Fibroblast of pulmonary artery (primary cell): ENCODE measurements around the gene RNF150.
A peak's percentile ranks its signal among the peaks of the same experiment; 100 is the strongest.

ENCODE experiments used
- DNase-seq: peaks from one replicate; pipeline ENCODE4 v3.0.0-alpha.2; 2010; ENCODE audit warnings: low read depth
- H3K4me3 ChIP-seq: replicated peaks from 2 replicates; pipeline ENCODE4 v1.5.1; 2011; ENCODE audit warnings: low read depth, mild to moderate bottlenecking, control low read depth, low read length, moderate library complexity
- TF ChIP-seq, protein P1 (sequence below): IDR thresholded peaks from 2 replicates; pipeline ENCODE4 v1.5.1; 2011; ENCODE audit warnings: mild to moderate bottlenecking, control low read depth, low read length, inconsistent platforms; ENCODE audit errors: missing control alignments

RNF150 gene

DNA sequence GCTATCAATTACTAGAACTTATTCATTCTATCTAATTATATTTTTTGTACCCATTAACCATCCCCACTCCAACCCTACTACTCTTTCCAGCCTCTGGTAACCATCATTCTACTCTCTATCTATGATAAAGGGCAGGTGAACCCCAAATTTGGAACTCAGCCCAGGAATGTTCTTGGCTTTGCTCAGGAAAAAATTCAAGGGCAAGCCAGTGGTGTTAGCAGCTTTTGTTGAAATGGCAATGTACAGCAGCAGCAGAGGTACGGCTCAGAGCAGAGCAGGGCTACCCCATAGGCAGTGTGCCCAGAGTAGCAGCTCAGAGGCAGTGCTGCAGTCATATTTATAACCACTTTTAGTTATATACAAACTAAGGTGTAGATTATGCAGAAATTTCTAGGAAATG is 138.2 kb downstream of the RNF150 start:
- no peak overlapping the region for H3K4me3 ChIP-seq
- DNase-seq = peak; percentile 4
- TF ChIP-seq, protein P1, sequence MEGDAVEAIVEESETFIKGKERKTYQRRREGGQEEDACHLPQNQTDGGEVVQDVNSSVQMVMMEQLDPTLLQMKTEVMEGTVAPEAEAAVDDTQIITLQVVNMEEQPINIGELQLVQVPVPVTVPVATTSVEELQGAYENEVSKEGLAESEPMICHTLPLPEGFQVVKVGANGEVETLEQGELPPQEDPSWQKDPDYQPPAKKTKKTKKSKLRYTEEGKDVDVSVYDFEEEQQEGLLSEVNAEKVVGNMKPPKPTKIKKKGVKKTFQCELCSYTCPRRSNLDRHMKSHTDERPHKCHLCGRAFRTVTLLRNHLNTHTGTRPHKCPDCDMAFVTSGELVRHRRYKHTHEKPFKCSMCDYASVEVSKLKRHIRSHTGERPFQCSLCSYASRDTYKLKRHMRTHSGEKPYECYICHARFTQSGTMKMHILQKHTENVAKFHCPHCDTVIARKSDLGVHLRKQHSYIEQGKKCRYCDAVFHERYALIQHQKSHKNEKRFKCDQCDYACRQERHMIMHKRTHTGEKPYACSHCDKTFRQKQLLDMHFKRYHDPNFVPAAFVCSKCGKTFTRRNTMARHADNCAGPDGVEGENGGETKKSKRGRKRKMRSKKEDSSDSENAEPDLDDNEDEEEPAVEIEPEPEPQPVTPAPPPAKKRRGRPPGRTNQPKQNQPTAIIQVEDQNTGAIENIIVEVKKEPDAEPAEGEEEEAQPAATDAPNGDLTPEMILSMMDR = no peak

GRCh38 chr4:140994015-140994414 is 139.3 kb downstream of the RNF150 start:
- DNase-seq = no peak
- TF ChIP-seq, protein P1 = no peak
- no peak overlapping the region for H3K4me3 ChIP-seq

GRCh38 chr4:140993370-140993769 is 139.9 kb downstream of the RNF150 start:
- no peak for DNase-seq
- TF ChIP-seq, protein P1 = no peak
- H3K4me3 ChIP-seq = no peak overlapping the region

DNA sequence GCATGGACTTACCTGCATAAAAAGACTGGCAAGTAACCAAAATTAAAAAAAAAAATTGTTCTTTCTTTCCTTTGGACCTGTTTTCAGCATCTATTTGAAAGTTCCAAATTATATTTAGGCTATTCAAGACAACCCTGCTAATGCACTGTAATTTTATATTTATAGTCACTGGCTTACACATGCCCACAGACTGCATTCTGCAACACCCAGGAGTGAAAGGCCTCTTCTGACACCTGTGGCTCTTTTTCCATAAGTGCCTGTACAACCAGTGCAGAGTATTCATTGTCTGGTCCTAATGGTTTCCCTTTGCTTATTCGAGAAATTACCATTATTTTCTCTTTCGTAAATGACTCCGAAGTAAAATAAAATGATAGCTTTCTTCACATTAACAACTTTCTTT is 143.3 kb downstream of the RNF150 start:
- TF ChIP-seq, protein P1 = no peak
- no peak for DNase-seq
- no peak overlapping the region for H3K4me3 ChIP-seq

- TF ChIP-seq, protein P1 = no peak
- H3K4me3 ChIP-seq = no peak overlapping the region
- DNase-seq = no peak
Observed at GRCh38 chr4:140986045-140986444, 147.2 kb downstream of the RNF150 start.

GRCh38 chr4:140982613-140983340 is 150.5 kb downstream of the RNF150 start:
- TF ChIP-seq, protein P1 = no peak
- no peak overlapping the region for H3K4me3 ChIP-seq
- no peak for DNase-seq

- DNase-seq = no peak
- no peak overlapping the region for H3K4me3 ChIP-seq
- TF ChIP-seq, protein P1 = no peak
Observed at GRCh38 chr4:140980426-140981200, 152.7 kb downstream of the RNF150 start.
